ENCODE data around the gene PDXP. TPM values are rescaled to one million over a fixed set of nuclear protein-coding genes. Genes with fewer than 3 reads are reported as not detected.

PDXP gene
- total and polyA plus RNA-seq, 2 of the 4 experiments (the other 2 are of a cell fraction) = 5.4 to 24.1 TPM

DNA sequence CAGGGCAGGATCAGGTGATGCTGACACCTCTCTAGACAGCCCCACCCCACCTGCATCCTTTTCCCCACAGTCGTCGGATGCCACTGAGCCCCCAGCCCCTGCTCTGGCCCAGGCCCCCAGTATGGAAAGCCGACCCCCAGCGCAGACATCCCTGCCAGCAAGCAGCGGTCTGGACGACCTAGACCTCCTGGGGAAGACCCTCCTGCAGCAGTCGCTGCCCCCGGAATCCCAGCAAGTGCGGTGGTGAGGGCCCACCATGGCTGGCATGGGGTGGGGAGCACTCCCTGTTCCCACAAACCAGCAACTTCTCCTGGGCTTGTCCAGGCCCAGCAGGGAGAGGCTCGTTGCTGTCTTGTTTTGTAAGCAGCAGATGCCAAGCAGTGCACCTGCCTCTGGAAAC is 28.6 kb upstream of the PDXP start:
- peaks cover 14% of the 10 kb centered on the region for H3K9me1 ChIP-seq (ENCODE audit: insufficient read depth, low read length)
- H3K4me2 ChIP-seq (ENCODE audit: low read depth, low read length) = no peak overlapping the region
- H3K9ac ChIP-seq (ENCODE audit: low read depth, low read length) = no peak overlapping the region
- no peak overlapping the region for H2AK9ac ChIP-seq (replicated peaks; ENCODE audit: low read depth, low read length, poor library complexity)
- no CpG with 5 or more reads among the region's 10 CpGs for WGBS, 2 experiments (ENCODE audit: extremely low coverage in 2 of 2, insufficient read length in 1 of 2)
- intact Hi-C loops (cut with micrococcal nuclease) = no loop called here
- H2AFZ ChIP-seq (replicated peaks; ENCODE audit: low read length, poor library complexity) = no peak overlapping the region
- no peak overlapping the region for H2BK5ac ChIP-seq (ENCODE audit: low read depth, low read length, poor library complexity, severe bottlenecking)
- dilution Hi-C loops (cut with HindIII; ENCODE audit: low sequenced_read_pairs, unreplicated experiment) = no loop called here
- H3K36me3 ChIP-seq (ENCODE audit: control insufficient read depth, insufficient read depth, low read length) = peaks cover 41% of the 10 kb centered on the region; the same call in 1 of the 2 replicates
- ATAC-seq (ENCODE audit: low read depth) (no peak), DNase-seq (no peak)
- H3K27me3 ChIP-seq (ENCODE audit: control insufficient read depth, insufficient read depth, low read length) = no peaks in the 10 kb centered on the region
- H3K56ac ChIP-seq (ENCODE audit: extremely low read depth, insufficient read depth, low read length) = no peak overlapping the region
- POLR2A ChIA-PET (ENCODE audit: unreplicated experiment) = interaction anchor here (0.7 kb wide), 1 partner anchor 111 kb away, joined by 3 read pairs; no protein-coding TSS in a partner anchor
- in situ Hi-C loops (cut with MboI; ENCODE audit: low sequenced_read_pairs) = no loop called here
- H3K14ac ChIP-seq (replicated peaks; ENCODE audit: low read depth, low read length) = no peak overlapping the region
- no peak overlapping the region for H3K27ac ChIP-seq (ENCODE audit: insufficient read depth, low read length)
- H3K9me3 ChIP-seq (ENCODE audit: control insufficient read depth, insufficient read depth, low read length) = no peaks in the 10 kb centered on the region
- H4K20me1 ChIP-seq (ENCODE audit: insufficient read depth, low read length) = no peaks in the 10 kb centered on the region; the same call in 1 of the 2 replicates
- no peak overlapping the region for H4K5ac ChIP-seq (ENCODE audit: low read depth, low read length)
- H3K4ac ChIP-seq (ENCODE audit: low read depth, low read length) = no peak overlapping the region
- TF ChIP-seq BHLHE40 (IDR thresholded peaks at IDR 0.05; ENCODE audit: low read depth, low read length) (no peak), MAFK (IDR thresholded peaks at IDR 0.05; ENCODE audit: low read depth, low read length) (no peak), RCOR1 (IDR thresholded peaks at IDR 0.05; ENCODE audit: insufficient replicate concordance, low read length) (no peak), CHD1 (IDR thresholded peaks at IDR 0.05; ENCODE audit: low read depth, low read length) (no peak), POLR2A (IDR thresholded peaks at IDR 0.05; ENCODE audit: low read depth, low read length) (no peak), SMC3 (IDR thresholded peaks at IDR 0.05; ENCODE audit: low read depth, low read length) (no peak), NFE2L2 (IDR thresholded peaks at IDR 0.05; ENCODE audit: low read depth, low read length) (no peak), MXI1 (IDR thresholded peaks at IDR 0.05; ENCODE audit: borderline replicate concordance, low read depth, low read length) (no peak), CEBPB (IDR thresholded peaks at IDR 0.05; ENCODE audit: low read depth, low read length) (no peak), RAD21 (IDR thresholded peaks at IDR 0.05; ENCODE audit: low read length) (no peak), MAZ (IDR thresholded peaks at IDR 0.05; ENCODE audit: borderline replicate concordance, low read depth, low read length) (no peak), FOS (IDR thresholded peaks at IDR 0.05; ENCODE audit: low read depth, low read length) (no peak), RFX5 (IDR thresholded peaks at IDR 0.05; ENCODE audit: low read depth, low read length) (no peak)
- TF ChIP-seq, protein P1, sequence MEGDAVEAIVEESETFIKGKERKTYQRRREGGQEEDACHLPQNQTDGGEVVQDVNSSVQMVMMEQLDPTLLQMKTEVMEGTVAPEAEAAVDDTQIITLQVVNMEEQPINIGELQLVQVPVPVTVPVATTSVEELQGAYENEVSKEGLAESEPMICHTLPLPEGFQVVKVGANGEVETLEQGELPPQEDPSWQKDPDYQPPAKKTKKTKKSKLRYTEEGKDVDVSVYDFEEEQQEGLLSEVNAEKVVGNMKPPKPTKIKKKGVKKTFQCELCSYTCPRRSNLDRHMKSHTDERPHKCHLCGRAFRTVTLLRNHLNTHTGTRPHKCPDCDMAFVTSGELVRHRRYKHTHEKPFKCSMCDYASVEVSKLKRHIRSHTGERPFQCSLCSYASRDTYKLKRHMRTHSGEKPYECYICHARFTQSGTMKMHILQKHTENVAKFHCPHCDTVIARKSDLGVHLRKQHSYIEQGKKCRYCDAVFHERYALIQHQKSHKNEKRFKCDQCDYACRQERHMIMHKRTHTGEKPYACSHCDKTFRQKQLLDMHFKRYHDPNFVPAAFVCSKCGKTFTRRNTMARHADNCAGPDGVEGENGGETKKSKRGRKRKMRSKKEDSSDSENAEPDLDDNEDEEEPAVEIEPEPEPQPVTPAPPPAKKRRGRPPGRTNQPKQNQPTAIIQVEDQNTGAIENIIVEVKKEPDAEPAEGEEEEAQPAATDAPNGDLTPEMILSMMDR (conservative IDR thresholded peaks at IDR 0.05; ENCODE audit: low read depth, low read length) = no peak
- TF ChIP-seq, protein P2, sequence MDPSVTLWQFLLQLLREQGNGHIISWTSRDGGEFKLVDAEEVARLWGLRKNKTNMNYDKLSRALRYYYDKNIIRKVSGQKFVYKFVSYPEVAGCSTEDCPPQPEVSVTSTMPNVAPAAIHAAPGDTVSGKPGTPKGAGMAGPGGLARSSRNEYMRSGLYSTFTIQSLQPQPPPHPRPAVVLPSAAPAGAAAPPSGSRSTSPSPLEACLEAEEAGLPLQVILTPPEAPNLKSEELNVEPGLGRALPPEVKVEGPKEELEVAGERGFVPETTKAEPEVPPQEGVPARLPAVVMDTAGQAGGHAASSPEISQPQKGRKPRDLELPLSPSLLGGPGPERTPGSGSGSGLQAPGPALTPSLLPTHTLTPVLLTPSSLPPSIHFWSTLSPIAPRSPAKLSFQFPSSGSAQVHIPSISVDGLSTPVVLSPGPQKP (IDR thresholded peaks at IDR 0.05; ENCODE audit: borderline replicate concordance, low read depth, low read length) = no peak
- TF ChIP-seq, protein P3, sequence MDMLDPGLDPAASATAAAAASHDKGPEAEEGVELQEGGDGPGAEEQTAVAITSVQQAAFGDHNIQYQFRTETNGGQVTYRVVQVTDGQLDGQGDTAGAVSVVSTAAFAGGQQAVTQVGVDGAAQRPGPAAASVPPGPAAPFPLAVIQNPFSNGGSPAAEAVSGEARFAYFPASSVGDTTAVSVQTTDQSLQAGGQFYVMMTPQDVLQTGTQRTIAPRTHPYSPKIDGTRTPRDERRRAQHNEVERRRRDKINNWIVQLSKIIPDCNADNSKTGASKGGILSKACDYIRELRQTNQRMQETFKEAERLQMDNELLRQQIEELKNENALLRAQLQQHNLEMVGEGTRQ (IDR thresholded peaks at IDR 0.05; ENCODE audit: low read depth, low read length) = no peak
- no peak overlapping the region for H3K18ac ChIP-seq (ENCODE audit: low read depth, low read length)
- no peak overlapping the region for H3K4me3 ChIP-seq (ENCODE audit: insufficient read depth, low read depth, low read length)
- H3K23ac ChIP-seq (ENCODE audit: low read depth, low read length) = no peak overlapping the region
- peaks cover 0 to 13% of the 10 kb centered on the region in 2 experiments; a peak in 2 of 4 replicates for H3K79me1 ChIP-seq (ENCODE audit: low read depth in 1 of 2, low read length in 2 of 2)
- H2BK120ac ChIP-seq (ENCODE audit: low read depth, low read length) = no peak overlapping the region
- BruUV-seq (replicated peaks) = no TSS peak
- no peak overlapping the region for H2BK20ac ChIP-seq (ENCODE audit: low read depth, low read length)
- no peak overlapping the region for H2AK5ac ChIP-seq (ENCODE audit: low read depth, low read length)
- H3K4me1 ChIP-seq (ENCODE audit: control insufficient read depth, insufficient read depth, low read length) = peaks cover 22% of the 10 kb centered on the region
- no peak overlapping the region for H2BK15ac ChIP-seq (ENCODE audit: low read depth, low read length)
- no peak overlapping the region for H4K8ac ChIP-seq (ENCODE audit: low read depth in 2 of 2, low read length in 2 of 2)
- CTCF ChIA-PET = no interaction called here
- H4K91ac ChIP-seq (ENCODE audit: insufficient read depth, low read depth, low read length) = no peak overlapping the region
